Dermis blood vessel endothelial cell (primary cell): Measurements from ENCODE around the gene PCDH9. TPM values are rescaled to one million over a fixed set of nuclear protein-coding genes. Genes with fewer than 3 reads are reported as not detected.
A peak's percentile ranks its signal among the peaks of the same experiment; 100 is the strongest.
"Not testable (repeated sequence)": the region's sequence is repeated elsewhere in the genome, so short reads cannot be mapped to it uniquely, and the experiment has no call there.

Experiments used
- DNase-seq: peaks from one replicate; pipeline ENCODE4 v3.0.0; 2010
- total RNA-seq: library from RNA; depleted of rRNA; stranded (reverse); fragments of >200 nt; gene quantifications from 2 replicates; pipeline ENCODE4 v1.2.3, GENCODE V29; 2014

Gene PCDH9
- total RNA-seq, 1 donor from 2014 or later, result 0.68 TPM

- no peak for DNase-seq
These were observed 341.4 kb downstream of the PCDH9 start for GRCh38 chr13:66888698-66889097.

GRCh38 chr13:66887088-66887487, 343.0 kb downstream of the PCDH9 start:
- DNase-seq, result no peak

GRCh38 chr13:66886264-66886663, 343.9 kb downstream of the PCDH9 start:
- DNase-seq, result no peak

GRCh38 chr13:66881170-66881569, 349.0 kb downstream of the PCDH9 start:
- not testable (repeated sequence) for DNase-seq

DNA sequence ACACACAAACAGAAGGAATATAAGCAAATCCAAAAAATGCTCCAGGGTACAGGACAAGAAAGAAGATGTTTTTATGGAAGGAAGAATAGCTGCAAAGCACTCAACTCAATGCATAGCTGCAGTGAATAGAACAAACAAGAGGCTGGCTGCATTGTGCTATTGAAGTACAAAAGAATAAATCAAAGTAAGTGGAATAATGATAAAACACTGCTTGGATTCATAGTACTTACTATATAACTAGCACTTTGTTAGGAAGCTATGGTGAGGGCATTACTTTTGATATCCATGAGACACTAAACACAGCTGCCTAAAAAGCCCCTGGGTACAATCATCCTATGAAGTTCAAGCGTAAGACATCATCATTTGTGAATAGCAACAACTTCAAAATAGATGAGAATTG, 350.1 kb downstream of the PCDH9 start:
- DNase-seq, result no peak

- no peak for DNase-seq
These were observed 354.9 kb downstream of the PCDH9 start for GRCh38 chr13:66875264-66875663.

DNA sequence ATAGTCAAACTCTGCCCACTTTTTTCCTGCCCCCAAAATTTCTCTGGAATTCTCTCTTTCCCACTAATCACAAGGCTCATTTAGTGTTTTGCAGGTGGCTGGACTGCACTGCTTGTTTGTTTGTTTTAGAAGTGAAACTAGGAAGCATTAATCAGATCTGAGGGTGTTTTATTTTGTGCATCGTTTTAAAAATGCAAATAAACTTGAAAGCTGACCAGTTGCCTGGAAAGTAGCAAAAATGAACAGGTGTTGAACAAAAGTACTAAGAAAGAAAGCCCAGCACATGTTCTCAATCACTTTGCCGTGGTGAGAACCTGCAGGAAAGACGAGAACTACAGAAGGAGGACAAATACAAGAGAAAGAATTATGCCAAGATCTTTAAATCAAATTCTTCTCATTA, 365.5 kb downstream of the PCDH9 start:
- peak; percentile 1 for DNase-seq

DNA sequence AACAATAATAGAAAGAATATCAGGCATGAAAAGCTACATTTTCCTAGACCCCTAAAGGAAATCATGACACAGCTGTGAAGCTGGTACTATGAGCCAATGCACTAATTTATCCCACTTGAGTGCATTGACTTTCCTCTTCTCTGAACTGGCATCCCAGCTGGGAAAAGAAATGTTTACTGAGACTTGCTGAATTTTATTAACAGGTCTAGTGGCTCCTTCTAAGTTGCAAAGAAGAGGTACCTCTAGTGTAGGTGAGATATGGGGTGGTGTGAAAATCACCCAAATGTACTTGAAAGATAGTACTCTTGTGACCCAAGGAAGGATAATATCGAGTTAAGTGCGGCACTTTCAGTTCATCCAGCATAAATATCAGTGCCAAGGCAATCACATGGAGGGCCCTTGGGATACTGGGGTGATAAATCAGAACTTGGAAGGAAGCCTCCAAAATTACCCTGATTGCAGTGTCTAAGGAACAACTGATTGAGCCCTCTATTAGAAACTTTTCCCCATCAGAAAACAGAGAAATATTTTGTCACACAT, 369.2 kb downstream of the PCDH9 start:
- DNase-seq, result no peak

DNA sequence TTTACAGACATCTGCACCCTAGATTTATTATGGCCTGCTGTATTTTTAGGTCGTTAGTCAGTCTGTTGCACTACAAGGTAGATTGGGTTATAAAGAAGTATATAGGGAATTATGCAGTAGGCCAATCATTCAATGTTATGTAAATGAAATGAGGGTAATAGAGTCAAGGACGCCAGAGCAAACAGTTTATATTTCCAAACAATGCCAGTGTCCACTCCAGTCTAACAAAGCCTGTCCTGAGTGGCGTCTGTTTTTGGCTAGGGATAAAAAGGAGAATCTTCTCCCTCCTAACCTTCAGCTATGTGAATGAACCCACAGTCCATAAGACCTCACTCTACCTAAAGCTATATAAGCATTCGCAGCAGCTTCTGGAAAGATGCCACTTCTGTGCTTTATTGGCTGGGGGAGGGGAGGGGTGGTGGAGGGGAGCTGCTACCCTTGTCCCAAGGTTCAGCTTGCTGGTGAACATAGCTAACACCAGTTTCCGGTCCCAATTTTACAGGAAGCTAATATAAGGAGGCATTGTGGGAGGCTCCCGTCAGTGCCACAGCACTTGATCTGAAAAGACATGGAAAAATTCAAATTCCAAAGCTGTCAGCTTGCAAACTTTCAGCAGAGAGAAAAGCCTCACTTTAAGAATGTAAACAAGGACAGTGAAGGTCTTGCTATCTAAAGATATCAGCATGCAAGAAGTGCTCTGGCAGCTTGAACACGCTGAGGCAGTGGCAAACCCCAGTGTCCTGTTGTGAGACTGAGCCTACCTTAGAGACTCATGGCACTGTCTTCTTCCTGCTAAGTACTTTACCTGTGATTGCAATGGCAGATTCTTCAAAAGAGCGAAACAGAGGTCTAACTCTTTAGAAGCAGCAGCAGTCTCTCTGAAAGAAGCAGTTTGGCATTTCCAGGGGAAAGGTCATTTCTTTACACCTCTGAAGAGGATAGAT, 369.9 kb downstream of the PCDH9 start:
- peak; percentile 1 for DNase-seq

- peak; percentile 14 for DNase-seq
These were observed 371.1 kb downstream of the PCDH9 start for GRCh38 chr13:66859078-66859477.

DNA sequence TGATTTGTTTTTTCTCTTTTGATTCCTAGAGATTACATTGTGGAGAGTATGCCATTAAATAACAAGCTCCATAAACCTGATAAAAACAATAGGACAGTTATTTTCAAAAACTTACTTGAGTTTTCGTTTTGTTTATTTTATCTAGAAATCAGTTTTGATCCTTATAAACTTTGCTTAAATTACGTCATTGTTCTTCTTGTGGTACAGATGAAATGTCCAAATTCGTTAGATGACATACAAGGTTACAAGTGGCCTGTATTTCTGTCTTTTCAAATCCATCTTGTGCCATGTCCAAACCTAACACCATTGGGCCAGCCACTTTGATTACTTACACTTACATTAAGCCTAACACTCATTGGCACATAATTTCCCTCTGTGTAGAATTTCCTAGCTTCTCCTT, 372.0 kb downstream of the PCDH9 start:
- DNase-seq, result no peak

GRCh38 chr13:66855131-66855530, 375.0 kb downstream of the PCDH9 start:
- no peak for DNase-seq

DNA sequence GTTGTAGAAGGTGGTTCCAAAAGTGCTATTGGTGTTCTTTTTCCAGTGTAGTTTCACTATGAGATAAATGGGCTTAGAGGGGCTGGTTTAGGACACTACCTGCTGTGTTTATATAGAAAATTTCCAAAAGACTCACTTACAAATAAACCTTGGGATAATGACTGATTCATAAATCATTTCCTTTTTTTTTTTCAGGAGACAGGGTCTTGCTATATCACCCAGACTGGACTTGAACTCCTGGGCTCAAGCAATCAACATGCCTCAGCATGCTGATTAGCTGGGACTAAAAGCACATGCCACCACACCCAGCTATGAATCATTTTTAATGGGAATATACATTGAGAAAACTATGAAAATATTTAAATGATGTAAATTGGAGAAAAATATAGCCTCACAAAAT, 376.6 kb downstream of the PCDH9 start:
- no peak for DNase-seq

DNA sequence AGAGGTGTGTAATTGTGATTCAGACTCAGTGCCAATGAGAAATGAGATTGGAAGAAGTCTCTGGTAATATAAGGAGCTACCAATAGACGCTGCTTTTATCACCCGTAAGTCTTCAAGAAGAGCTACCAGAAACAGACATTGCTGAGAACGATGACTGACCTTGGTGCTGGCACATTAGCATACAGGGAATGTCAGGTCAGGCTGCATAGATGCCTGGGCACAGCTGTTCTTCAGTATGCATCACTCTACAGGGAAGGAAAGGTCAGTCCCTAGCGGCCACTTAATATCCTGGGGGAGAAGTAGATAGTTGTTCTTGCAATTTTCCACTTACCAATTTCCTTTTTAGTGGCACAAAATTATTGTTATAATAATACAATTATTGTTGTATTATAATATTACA, 380.4 kb downstream of the PCDH9 start:
- DNase-seq, result no peak

GRCh38 chr13:66847541-66847940, 382.6 kb downstream of the PCDH9 start:
- no peak for DNase-seq

DNA sequence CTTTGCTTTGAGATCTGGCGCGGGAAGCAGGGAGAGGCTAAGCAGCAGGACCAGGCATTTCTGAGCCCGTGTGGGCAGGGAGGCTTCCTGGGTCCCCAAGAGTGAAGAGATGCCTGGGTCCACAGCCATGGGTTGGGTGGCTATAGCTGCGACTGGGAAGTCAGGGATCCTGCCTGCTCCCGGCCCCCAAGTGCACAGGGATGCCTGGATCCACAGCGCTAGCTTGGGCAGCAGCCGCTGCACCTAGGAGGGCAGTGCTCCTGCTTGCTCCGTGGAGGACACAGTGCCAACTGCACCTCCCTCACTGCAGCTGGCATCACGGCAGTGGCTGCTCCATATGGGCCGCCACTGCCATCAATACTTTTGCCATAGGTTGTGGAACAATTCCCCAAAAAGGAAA, 384.7 kb downstream of the PCDH9 start:
- DNase-seq, result no peak

DNA sequence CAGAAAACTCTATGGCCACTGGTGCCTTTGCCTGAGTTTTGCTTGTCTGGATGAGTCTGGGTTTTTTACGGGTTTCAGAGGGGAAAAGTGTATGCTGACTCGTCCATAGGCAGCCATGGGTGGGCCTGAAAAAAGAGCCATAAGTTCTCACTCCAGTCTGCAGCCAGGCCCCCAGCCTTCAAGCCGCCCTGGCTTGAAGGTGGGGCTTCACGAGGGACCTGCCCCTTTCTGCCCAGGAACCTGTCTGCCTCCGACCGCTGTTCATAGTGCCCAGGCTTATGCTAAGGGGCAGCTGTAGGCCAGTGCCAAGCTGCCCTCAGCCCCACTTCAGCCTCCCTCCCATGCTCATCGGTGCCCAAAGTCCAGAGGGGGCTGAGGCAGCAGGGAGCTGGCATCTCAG, 385.2 kb downstream of the PCDH9 start:
- DNase-seq, result no peak

DNA sequence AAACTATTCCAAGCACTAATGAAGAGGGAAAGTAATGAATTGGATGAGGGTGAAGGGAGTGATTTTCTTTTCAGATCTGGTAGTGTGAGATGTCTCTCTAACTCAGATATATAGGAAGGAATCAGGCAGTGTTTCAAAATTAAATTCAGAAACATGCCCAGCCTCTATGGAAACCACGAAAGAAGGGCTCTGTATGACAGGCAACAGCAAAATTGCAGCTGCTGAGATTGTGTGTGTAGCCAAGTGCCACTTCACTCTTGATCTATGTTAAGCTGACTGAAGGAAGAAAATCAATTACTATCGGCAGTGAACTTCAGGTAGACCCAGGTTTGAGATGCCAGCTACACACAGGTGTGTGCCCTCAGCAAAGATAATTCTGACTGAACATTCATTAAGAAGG, 387.4 kb downstream of the PCDH9 start:
- DNase-seq, result no peak

DNA sequence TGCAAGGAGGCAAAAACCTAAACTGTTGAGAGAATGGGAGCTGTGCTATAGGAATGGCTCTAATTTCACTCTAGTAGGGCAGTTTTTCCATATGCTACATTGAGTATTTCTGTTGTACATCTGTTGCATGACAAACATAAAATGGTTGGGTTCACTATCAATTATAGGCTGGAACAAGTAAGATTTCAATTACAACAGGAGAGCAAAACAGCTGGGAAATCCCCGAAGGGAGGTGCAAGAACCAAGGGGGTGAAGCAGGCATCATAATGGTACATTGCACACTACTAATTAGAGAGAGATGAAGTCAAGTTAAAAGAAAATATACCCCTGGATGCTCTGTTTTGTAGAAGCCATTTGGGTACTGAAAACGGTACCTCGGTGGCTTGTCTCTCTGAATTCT, 389.5 kb downstream of the PCDH9 start:
- no peak for DNase-seq

GRCh38 chr13:66837246-66837645, 392.9 kb downstream of the PCDH9 start:
- DNase-seq, result no peak

GRCh38 chr13:66835040-66835628, 395.0 kb downstream of the PCDH9 start:
- peak; percentile 64 for DNase-seq

GRCh38 chr13:66830940-66831716, 399.0 kb downstream of the PCDH9 start:
- DNase-seq, result no peak

DNA sequence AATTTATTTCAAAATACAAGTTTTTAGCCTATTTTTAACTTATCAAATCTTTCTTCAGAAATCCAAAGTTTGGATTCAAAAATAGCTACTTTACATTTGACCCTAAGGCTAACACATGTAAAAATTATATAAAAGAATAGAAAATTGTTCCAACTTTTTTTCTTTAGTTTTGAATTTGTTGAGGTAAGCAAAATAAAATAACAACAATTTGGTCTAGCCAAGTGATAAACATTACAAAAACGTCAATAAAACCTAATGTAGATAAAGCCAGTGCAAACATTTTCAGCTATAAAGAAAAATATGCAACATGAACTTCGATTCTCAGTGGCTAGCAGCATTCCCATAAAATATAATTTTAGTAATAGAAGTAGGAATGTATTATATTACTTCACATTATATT, 400.3 kb downstream of the PCDH9 start:
- no peak for DNase-seq
